SU-DHL-6 (cell line): ENCODE measurements around the gene AKAP8L.

Source experiments
- EZH2phosphoT487 ChIP-seq: fragments of 200-600 bp; sonication (generic), shearing (Covaris generic); conservative IDR thresholded peaks from 2 replicates; pipeline ENCODE4 v1.6.1; 2018; ENCODE audit warnings: mild to moderate bottlenecking, antibody characterized with exemption, low read length, moderate library complexity, mixed read lengths
- TF ChIP-seq, protein P1 (sequence below): fragments of 200-600 bp; sonication (generic); IDR thresholded peaks from one replicate; pipeline ENCODE4 v1.5.1; 2017; ENCODE audit warnings: antibody characterized with exemption, mild to moderate bottlenecking, low read length, moderate library complexity; ENCODE audit not compliant: insufficient read depth, poor library complexity, severe bottlenecking

DNA sequence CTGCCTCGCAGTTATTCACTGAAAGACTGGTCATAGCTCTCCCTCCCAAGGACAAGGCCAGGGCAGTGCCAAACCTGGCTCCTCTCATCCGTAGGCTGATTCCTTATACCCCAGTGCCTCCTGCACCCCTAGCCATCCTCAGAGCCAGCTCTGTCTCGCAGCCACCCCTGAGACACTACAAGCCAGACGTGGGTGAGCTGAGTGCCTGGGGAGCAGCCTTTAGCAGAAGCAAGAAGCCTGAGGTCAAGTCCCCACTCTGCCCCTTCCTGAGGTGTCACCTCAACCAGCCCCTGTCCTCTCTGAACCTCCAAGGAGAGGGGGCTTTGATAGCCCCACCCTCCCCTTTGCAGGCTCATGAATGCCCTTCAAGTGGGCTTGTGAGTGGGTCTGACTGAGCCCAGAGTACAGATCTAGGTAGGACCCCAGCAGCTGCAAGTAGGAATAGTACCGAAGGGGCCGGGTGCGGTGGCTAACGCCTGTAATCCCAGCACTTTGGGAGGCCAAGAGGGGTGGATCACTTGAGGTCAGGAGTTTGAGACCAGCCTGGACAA, 14.8 kb upstream of the AKAP8L start:
- TF ChIP-seq, protein P1, sequence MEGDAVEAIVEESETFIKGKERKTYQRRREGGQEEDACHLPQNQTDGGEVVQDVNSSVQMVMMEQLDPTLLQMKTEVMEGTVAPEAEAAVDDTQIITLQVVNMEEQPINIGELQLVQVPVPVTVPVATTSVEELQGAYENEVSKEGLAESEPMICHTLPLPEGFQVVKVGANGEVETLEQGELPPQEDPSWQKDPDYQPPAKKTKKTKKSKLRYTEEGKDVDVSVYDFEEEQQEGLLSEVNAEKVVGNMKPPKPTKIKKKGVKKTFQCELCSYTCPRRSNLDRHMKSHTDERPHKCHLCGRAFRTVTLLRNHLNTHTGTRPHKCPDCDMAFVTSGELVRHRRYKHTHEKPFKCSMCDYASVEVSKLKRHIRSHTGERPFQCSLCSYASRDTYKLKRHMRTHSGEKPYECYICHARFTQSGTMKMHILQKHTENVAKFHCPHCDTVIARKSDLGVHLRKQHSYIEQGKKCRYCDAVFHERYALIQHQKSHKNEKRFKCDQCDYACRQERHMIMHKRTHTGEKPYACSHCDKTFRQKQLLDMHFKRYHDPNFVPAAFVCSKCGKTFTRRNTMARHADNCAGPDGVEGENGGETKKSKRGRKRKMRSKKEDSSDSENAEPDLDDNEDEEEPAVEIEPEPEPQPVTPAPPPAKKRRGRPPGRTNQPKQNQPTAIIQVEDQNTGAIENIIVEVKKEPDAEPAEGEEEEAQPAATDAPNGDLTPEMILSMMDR: no peak
- TF ChIP-seq EZH2phosphoT487: no peak
